Neural cell (in vitro differentiated cells): Measurements from ENCODE around the gene PRKG1. TPM values are rescaled to one million over a fixed set of nuclear protein-coding genes. Genes with fewer than 3 reads are reported as not detected.

Experiments
- H2AFZ ChIP-seq: fragments of 200-600, 300-800 bp; sonication (generic), shearing (Covaris generic); 2 replicates; pipeline ENCODE4 v1.6.0; 2014; ENCODE audit warnings: low read depth, mild to moderate bottlenecking, antibody characterized with exemption, low read length, moderate library complexity
- H3F3A ChIP-seq: fragments of 200-600 bp; shearing (Covaris generic); 2 replicates; pipeline ENCODE4 v1.6.1; 2016; ENCODE audit warnings: mild to moderate bottlenecking, moderate library complexity, mixed read lengths, antibody characterized with exemption, low read length; ENCODE audit not compliant: insufficient read depth, poor library complexity, severe bottlenecking
- H3K27ac ChIP-seq: fragments of 200-600, 300-800 bp; sonication (generic), shearing (Covaris generic); 2 replicates; pipeline ENCODE4 v1.5.1; 2014; ENCODE audit warnings: mild to moderate bottlenecking, low read length, moderate library complexity
- H3K27me3 ChIP-seq: fragments of 300-800, 200-600 bp; sonication (generic), shearing (Covaris generic); 2 replicates; pipeline ENCODE4 v1.6.0; 2014; ENCODE audit warnings: mild to moderate bottlenecking, low read depth, low read length, moderate library complexity; ENCODE audit not compliant: insufficient read depth
- H3K36me3 ChIP-seq: fragments of 300-800, 200-600 bp; sonication (generic), shearing (Covaris generic); 2 replicates; pipeline ENCODE4 v1.5.1; 2014; ENCODE audit warnings: mild to moderate bottlenecking, antibody characterized with exemption, low read length, moderate library complexity; ENCODE audit not compliant: insufficient read depth
- H3K4me2 ChIP-seq: fragments of 300-800, 200-600 bp; sonication (generic), shearing (Covaris generic); 2 replicates; pipeline ENCODE4 v1.6.0; 2014; ENCODE audit warnings: mild to moderate bottlenecking, low read length
- H3K4me3 ChIP-seq: fragments of 300-800, 200-600 bp; sonication (generic), shearing (Covaris generic); 2 replicates; pipeline ENCODE4 v1.5.1; 2014; ENCODE audit warnings: mild to moderate bottlenecking, low read length, moderate library complexity
- H3K79me2 ChIP-seq: fragments of 200-600 bp; shearing (Covaris generic); replicated peaks from 2 replicates; pipeline ENCODE4 v1.6.0; 2014; ENCODE audit warnings: mild to moderate bottlenecking, low read length, moderate library complexity; ENCODE audit not compliant: insufficient read depth
- H3K9ac ChIP-seq: fragments of 300-800, 200-600 bp; sonication (generic), shearing (Covaris generic); 2 replicates; pipeline ENCODE4 v1.6.1; 2016; ENCODE audit warnings: mild to moderate bottlenecking, low read length, mixed read lengths
- H3K9me2 ChIP-seq: fragments of 200-600 bp; shearing (Covaris generic); 2 replicates; pipeline ENCODE4 v1.6.1; 2016; ENCODE audit warnings: mild to moderate bottlenecking, low read length, mixed read lengths; ENCODE audit not compliant: insufficient read depth
- H3K9me3 ChIP-seq: fragments of 200-600, 300-800 bp; sonication (generic), shearing (Covaris generic); 2 replicates; pipeline ENCODE4 v1.6.1; 2016; ENCODE audit warnings: mild to moderate bottlenecking, mixed run types, low read length, moderate library complexity, mixed read lengths
- H4K20me1 ChIP-seq: fragments of 200-600 bp; shearing (Covaris generic); 2 replicates; pipeline ENCODE4 v1.6.1; 2016; ENCODE audit warnings: mild to moderate bottlenecking, mixed run types; ENCODE audit not compliant: insufficient read depth
- EP300 ChIP-seq: fragments of 450-650 bp; conservative IDR thresholded peaks from 2 replicates; pipeline ENCODE4 v1.6.1; 2014; ENCODE audit warnings: antibody characterized with exemption, mild to moderate bottlenecking, moderate library complexity; ENCODE audit not compliant: poor library complexity, severe bottlenecking
- EZH2 ChIP-seq: fragments of 200-600, 300-800 bp; shearing (Covaris generic), sonication (generic); IDR thresholded peaks from 2 replicates; pipeline ENCODE4 v1.6.1; 2014; ENCODE audit warnings: antibody characterized with exemption, low read length, borderline replicate concordance, mild to moderate bottlenecking; ENCODE audit not compliant: insufficient read depth, poor library complexity, severe bottlenecking
- MXI1 ChIP-seq: fragments of 450-650 bp; conservative IDR thresholded peaks from 2 replicates; pipeline ENCODE4 v1.6.1; 2014; ENCODE audit warnings: antibody characterized with exemption, mild to moderate bottlenecking; ENCODE audit not compliant: poor library complexity, severe bottlenecking
- POLR2AphosphoS5 ChIP-seq: IDR thresholded peaks from 2 replicates; pipeline ENCODE4 v1.6.1; 2012
- RAD21 ChIP-seq: fragments of 450-650 bp; conservative IDR thresholded peaks from 2 replicates; pipeline ENCODE4 v1.6.1; 2014; ENCODE audit warnings: antibody characterized with exemption, mild to moderate bottlenecking, moderate library complexity
- REST ChIP-seq: IDR thresholded peaks from 2 replicates; pipeline ENCODE4 v1.6.1; 2012; ENCODE audit warnings: borderline replicate concordance
- SMC3 ChIP-seq: fragments of 450-650 bp; conservative IDR thresholded peaks from 2 replicates; pipeline ENCODE4 v1.6.1; 2014; ENCODE audit warnings: antibody characterized with exemption, mild to moderate bottlenecking, moderate library complexity; ENCODE audit not compliant: poor library complexity
- TAF1 ChIP-seq: IDR thresholded peaks from 2 replicates; pipeline ENCODE4 v1.6.1; 2012; ENCODE audit warnings: low read depth
- polyA plus RNA-seq: library from polyadenylated mRNA; depleted of rRNA; stranded (reverse); fragments of >200 nt; gene quantifications from 2 replicates; pipeline ENCODE4 v1.2.3, GENCODE V29; 2014
- TF ChIP-seq, protein P1 (sequence below): fragments of 450-650 bp; IDR thresholded peaks from 2 replicates; pipeline ENCODE4 v1.5.1; 2014; ENCODE audit warnings: antibody characterized with exemption, mild to moderate bottlenecking, moderate library complexity; ENCODE audit not compliant: poor library complexity, severe bottlenecking

Gene PRKG1
- polyA plus RNA-seq, 1 donor from 2014 or later, result 2.2 TPM

DNA sequence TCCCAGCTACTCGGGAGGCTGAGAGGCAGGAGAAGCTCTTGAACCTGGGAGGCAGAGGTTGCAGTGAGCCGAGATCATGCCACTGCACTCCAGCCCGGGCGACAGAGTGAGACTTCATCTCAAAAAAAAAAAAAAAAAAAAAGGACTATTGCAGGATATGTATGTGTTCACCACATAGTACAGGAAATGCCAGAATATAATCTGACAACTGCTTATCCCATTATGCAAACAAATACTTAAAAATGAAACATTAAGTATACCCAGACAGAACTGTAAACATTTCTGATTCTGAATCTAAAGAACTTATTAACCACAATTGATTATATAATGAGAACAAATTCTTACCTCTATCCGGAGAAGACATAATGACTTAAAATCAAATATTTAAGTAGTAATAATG is 1258.5 kb downstream of the PRKG1 start:
- H3K4me2 ChIP-seq, result no peak overlapping the region
- no peaks in the 10 kb centered on the region for H3F3A ChIP-seq
- no peak overlapping the region for H3K4me3 ChIP-seq
- no peak overlapping the region for H2AFZ ChIP-seq
- no peaks in the 10 kb centered on the region for H4K20me1 ChIP-seq
- H3K27ac ChIP-seq, result no peak overlapping the region
- H3K9ac ChIP-seq, result no peak overlapping the region
- H3K9me2 ChIP-seq, result no peaks in the 10 kb centered on the region
- H3K79me2 ChIP-seq, result no peaks in the 10 kb centered on the region
- TF ChIP-seq TAF1 (no peak), EP300 (no peak), SMC3 (no peak), REST (no peak), MXI1 (no peak), EZH2 (no peak), RAD21 (no peak), POLR2AphosphoS5 (no peak)
- TF ChIP-seq, protein P1, sequence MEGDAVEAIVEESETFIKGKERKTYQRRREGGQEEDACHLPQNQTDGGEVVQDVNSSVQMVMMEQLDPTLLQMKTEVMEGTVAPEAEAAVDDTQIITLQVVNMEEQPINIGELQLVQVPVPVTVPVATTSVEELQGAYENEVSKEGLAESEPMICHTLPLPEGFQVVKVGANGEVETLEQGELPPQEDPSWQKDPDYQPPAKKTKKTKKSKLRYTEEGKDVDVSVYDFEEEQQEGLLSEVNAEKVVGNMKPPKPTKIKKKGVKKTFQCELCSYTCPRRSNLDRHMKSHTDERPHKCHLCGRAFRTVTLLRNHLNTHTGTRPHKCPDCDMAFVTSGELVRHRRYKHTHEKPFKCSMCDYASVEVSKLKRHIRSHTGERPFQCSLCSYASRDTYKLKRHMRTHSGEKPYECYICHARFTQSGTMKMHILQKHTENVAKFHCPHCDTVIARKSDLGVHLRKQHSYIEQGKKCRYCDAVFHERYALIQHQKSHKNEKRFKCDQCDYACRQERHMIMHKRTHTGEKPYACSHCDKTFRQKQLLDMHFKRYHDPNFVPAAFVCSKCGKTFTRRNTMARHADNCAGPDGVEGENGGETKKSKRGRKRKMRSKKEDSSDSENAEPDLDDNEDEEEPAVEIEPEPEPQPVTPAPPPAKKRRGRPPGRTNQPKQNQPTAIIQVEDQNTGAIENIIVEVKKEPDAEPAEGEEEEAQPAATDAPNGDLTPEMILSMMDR, result no peak
- H3K9me3 ChIP-seq, result no peaks in the 10 kb centered on the region
- H3K36me3 ChIP-seq, result no peaks in the 10 kb centered on the region
- no peaks in the 10 kb centered on the region for H3K27me3 ChIP-seq

DNA sequence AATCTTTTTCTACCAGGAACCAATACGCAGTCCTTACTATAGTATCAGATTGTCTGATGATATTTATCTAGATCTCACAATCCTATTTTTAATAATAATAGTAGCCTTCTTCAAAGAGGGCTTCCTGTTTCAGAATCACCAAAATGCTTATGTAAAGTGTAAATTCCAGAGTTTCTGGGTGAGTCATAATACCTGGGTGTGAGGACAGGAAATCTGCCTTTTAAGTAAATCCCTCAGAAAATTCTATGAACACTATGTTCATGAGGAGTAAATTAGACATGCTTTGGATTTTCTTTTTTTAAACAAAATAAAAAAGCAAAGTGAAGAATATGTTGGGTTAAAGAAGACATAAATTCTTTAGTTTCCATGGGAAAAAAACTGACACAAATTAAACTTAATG is 1260.3 kb downstream of the PRKG1 start:
- H3K9me2 ChIP-seq, result no peaks in the 10 kb centered on the region
- no peaks in the 10 kb centered on the region for H3K36me3 ChIP-seq
- no peaks in the 10 kb centered on the region for H4K20me1 ChIP-seq
- no peaks in the 10 kb centered on the region for H3K27me3 ChIP-seq
- TF ChIP-seq RAD21, result no peak
- no peaks in the 10 kb centered on the region for H3K9me3 ChIP-seq
- H3K27ac ChIP-seq, result no peak overlapping the region
- no peaks in the 10 kb centered on the region for H3F3A ChIP-seq
- H3K9ac ChIP-seq, result no peak overlapping the region
- no peak overlapping the region for H2AFZ ChIP-seq
- no peaks in the 10 kb centered on the region for H3K79me2 ChIP-seq
- no peak overlapping the region for H3K4me3 ChIP-seq
- no peak overlapping the region for H3K4me2 ChIP-seq

DNA sequence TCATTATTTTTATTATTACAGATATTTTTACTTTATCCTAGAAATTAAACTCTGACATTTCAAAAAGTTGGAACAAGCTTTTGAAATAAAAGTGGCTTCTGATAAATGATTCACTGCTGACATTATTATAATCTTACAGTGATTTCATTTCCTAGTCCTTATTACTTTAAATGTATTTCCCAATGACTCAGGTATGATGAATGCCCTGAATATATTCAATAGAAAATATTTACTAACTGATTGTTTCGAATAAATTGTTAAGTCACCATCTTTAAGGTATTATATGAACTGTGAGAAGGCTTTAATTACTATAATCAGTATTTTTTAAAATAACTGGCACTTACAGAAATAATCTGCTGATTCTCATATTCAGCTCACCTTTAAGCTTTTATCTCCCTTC is 1261.4 kb downstream of the PRKG1 start:
- Histone ChIP-seq H3K9me3 (no peaks in the 10 kb centered on the region), H3K9me2 (no peaks in the 10 kb centered on the region), H2AFZ (no peak overlapping the region), H3K4me2 (no peak overlapping the region), H3F3A (no peaks in the 10 kb centered on the region), H4K20me1 (no peaks in the 10 kb centered on the region), H3K27me3 (no peaks in the 10 kb centered on the region), H3K4me3 (no peak overlapping the region), H3K79me2 (no peaks in the 10 kb centered on the region), H3K27ac (no peak overlapping the region), H3K36me3 (no peaks in the 10 kb centered on the region), H3K9ac (no peak overlapping the region)
- TF ChIP-seq MXI1, result no peak
- TF ChIP-seq TAF1, result no peak
- no peak for TF ChIP-seq REST
- TF ChIP-seq SMC3, result no peak
- TF ChIP-seq RAD21, result no peak
- no peak for TF ChIP-seq EZH2
- TF ChIP-seq, protein P1, result no peak
- TF ChIP-seq POLR2AphosphoS5, result no peak
- TF ChIP-seq EP300, result no peak
